IMR-90 (cell line): ENCODE results near the gene MRPL20. TPM values are rescaled to one million over a fixed set of nuclear protein-coding genes. Genes with fewer than 3 reads are reported as not detected.
A peak's percentile ranks its signal among the peaks of the same experiment; 100 is the strongest.

Experiments used
- ATAC-seq: fragments of 200-7000 bp; cut with Tn5 transposase; 2 replicates; pipeline ENCODE4 v1.9.1; 2020; ENCODE audit warnings: low read depth, mild to moderate bottlenecking, moderate library complexity
- BruUV-seq: library from RNA; stranded (reverse); fragments of 400-500 nt; replicated peaks from 2 replicates; lab custom pipeline; 2021; lab: Mats Ljungman, UMichigan
- CTCF ChIA-PET: fragments of 300-600 bp; formaldehyde crosslinking; extraction: SDS; loops from one replicate; lab custom pipeline; 2021; ENCODE audit warnings: antibody characterized with exemption; lab: Yijun Ruan, JAX
- POLR2A ChIA-PET: fragments of 300-600 bp; sonication (Branson Sonifier 250); formaldehyde crosslinking; loops from one replicate; lab custom pipeline; 2022; ENCODE audit warnings: antibody characterized with exemption; ENCODE audit not compliant: unreplicated experiment; lab: Charles Lee
- DNase-seq: peaks from one replicate; pipeline ENCODE4 v3.0.0; 2013
- H2AFZ ChIP-seq: replicated peaks from 2 replicates; pipeline ENCODE3; 2013; ENCODE audit warnings: low read length, mild to moderate bottlenecking; ENCODE audit not compliant: poor library complexity
- H2AK5ac ChIP-seq: 2 replicates; pipeline ENCODE4 v1.6.1; 2013; ENCODE audit warnings: low read depth, low read length, inconsistent platforms
- H2AK9ac ChIP-seq: replicated peaks from 2 replicates; pipeline ENCODE3; 2013; ENCODE audit warnings: mild to moderate bottlenecking, low read depth, low read length, moderate library complexity; ENCODE audit not compliant: poor library complexity
- H2BK120ac ChIP-seq: 2 replicates; pipeline ENCODE4 v1.6.1; 2013; ENCODE audit warnings: low read depth, low read length, inconsistent platforms
- H2BK15ac ChIP-seq: 3 replicates; pipeline ENCODE4 v1.6.1; 2013; ENCODE audit warnings: low read depth, low read length, inconsistent platforms
- H2BK20ac ChIP-seq: 2 replicates; pipeline ENCODE4 v1.6.1; 2013; ENCODE audit warnings: low read depth, mild to moderate bottlenecking, inconsistent platforms, low read length, moderate library complexity
- H2BK5ac ChIP-seq: 2 replicates; pipeline ENCODE4 v1.6.1; 2013; ENCODE audit warnings: mild to moderate bottlenecking, low read depth, low read length, inconsistent platforms; ENCODE audit not compliant: poor library complexity, severe bottlenecking
- H3K14ac ChIP-seq: replicated peaks from 2 replicates; pipeline ENCODE4 v1.6.1; 2013; ENCODE audit warnings: low read depth, low read length, inconsistent platforms
- H3K18ac ChIP-seq: 2 replicates; pipeline ENCODE4 v1.6.1; 2013; ENCODE audit warnings: low read depth, low read length, control low read depth
- H3K23ac ChIP-seq: 2 replicates; pipeline ENCODE4 v1.6.1; 2013; ENCODE audit warnings: low read depth, low read length, inconsistent platforms
- H3K27ac ChIP-seq: 2 replicates; pipeline ENCODE4 v1.5.1; 2013; ENCODE audit warnings: mild to moderate bottlenecking, control low read depth, low read length; ENCODE audit not compliant: insufficient read depth
- H3K27me3 ChIP-seq: 2 replicates; pipeline ENCODE4 v1.6.1; 2013; ENCODE audit warnings: low read length; ENCODE audit not compliant: control insufficient read depth, insufficient read depth
- H3K36me3 ChIP-seq: 2 replicates; pipeline ENCODE4 v1.6.1; 2013; ENCODE audit warnings: low read length, mixed read lengths; ENCODE audit not compliant: control insufficient read depth, insufficient read depth
- H3K4ac ChIP-seq: 2 replicates; pipeline ENCODE4 v1.6.1; 2013; ENCODE audit warnings: low read depth, low read length, inconsistent platforms
- H3K4me1 ChIP-seq: 2 replicates; pipeline ENCODE4 v1.6.1; 2013; ENCODE audit warnings: low read length, mixed read lengths; ENCODE audit not compliant: control insufficient read depth, insufficient read depth
- H3K4me2 ChIP-seq: 2 replicates; pipeline ENCODE4 v1.6.1; 2013; ENCODE audit warnings: low read depth, mild to moderate bottlenecking, control low read depth, low read length, moderate library complexity
- H3K4me3 ChIP-seq: 2 replicates; pipeline ENCODE4 v1.5.1; 2013; ENCODE audit warnings: low read depth, mild to moderate bottlenecking, control low read depth, low read length, moderate library complexity; ENCODE audit not compliant: insufficient read depth
- H3K56ac ChIP-seq: 2 replicates; pipeline ENCODE4 v1.6.1; 2013; ENCODE audit warnings: low read length, inconsistent platforms; ENCODE audit not compliant: insufficient read depth; ENCODE audit errors: extremely low read depth
- H3K79me1 ChIP-seq, 2 experiments: 2 replicates each; pipeline ENCODE4 v1.6.1; 2013; ENCODE audit warnings: low read length in 2 of 2, inconsistent platforms in 1 of 2, low read depth in 1 of 2
- H3K9ac ChIP-seq: 2 replicates; pipeline ENCODE4 v1.6.1; 2013; ENCODE audit warnings: low read depth, low read length, control low read depth
- H3K9me1 ChIP-seq: 2 replicates; pipeline ENCODE4 v1.6.1; 2013; ENCODE audit warnings: low read length, inconsistent platforms; ENCODE audit not compliant: insufficient read depth
- H3K9me3 ChIP-seq: 2 replicates; pipeline ENCODE4 v1.6.1; 2013; ENCODE audit warnings: low read length; ENCODE audit not compliant: control insufficient read depth, insufficient read depth
- H4K20me1 ChIP-seq: 2 replicates; pipeline ENCODE4 v1.6.1; 2013; ENCODE audit warnings: low read length, inconsistent platforms; ENCODE audit not compliant: insufficient read depth
- H4K5ac ChIP-seq: 2 replicates; pipeline ENCODE4 v1.6.1; 2013; ENCODE audit warnings: mild to moderate bottlenecking, low read depth, low read length, control low read depth
- H4K8ac ChIP-seq, 2 experiments: 2 replicates each; pipeline ENCODE4 v1.6.1; 2013; ENCODE audit warnings: low read depth in 2 of 2, low read length in 2 of 2, control low read depth in 1 of 2, inconsistent platforms in 1 of 2
- H4K91ac ChIP-seq: 2 replicates; pipeline ENCODE4 v1.6.1; 2013; ENCODE audit warnings: low read depth, low read length, inconsistent platforms; ENCODE audit not compliant: insufficient read depth
- BHLHE40 ChIP-seq: fragments of 150-350 bp; IDR thresholded peaks from 2 replicates; pipeline ENCODE4 v1.6.1; 2016; ENCODE audit warnings: mild to moderate bottlenecking, low read depth, low read length
- CEBPB ChIP-seq: IDR thresholded peaks from 2 replicates; pipeline ENCODE4 v1.6.1; 2012; ENCODE audit warnings: low read depth, low read length, improper control_type of control experiment
- CHD1 ChIP-seq: IDR thresholded peaks from 2 replicates; pipeline ENCODE4 v1.6.1; 2012; ENCODE audit warnings: low read depth, low read length, improper control_type of control experiment
- MAFK ChIP-seq: IDR thresholded peaks from 2 replicates; pipeline ENCODE4 v1.6.1; 2012; ENCODE audit warnings: low read depth, low read length, improper control_type of control experiment
- MAZ ChIP-seq: IDR thresholded peaks from 2 replicates; pipeline ENCODE4 v1.6.1; 2012; ENCODE audit warnings: low read depth, mild to moderate bottlenecking, low read length, improper control_type of control experiment, moderate library complexity, borderline replicate concordance
- NFE2L2 ChIP-seq: fragments of 150-350 bp; IDR thresholded peaks from 2 replicates; pipeline ENCODE4 v1.6.1; 2016; ENCODE audit warnings: low read depth, mild to moderate bottlenecking, low read length
- POLR2A ChIP-seq: IDR thresholded peaks from 2 replicates; pipeline ENCODE4 v1.6.1; 2012; ENCODE audit warnings: mild to moderate bottlenecking, low read depth, low read length
- RAD21 ChIP-seq: IDR thresholded peaks from 2 replicates; pipeline ENCODE4 v1.6.1; 2012; ENCODE audit warnings: low read length, improper control_type of control experiment
- RCOR1 ChIP-seq: IDR thresholded peaks from 2 replicates; pipeline ENCODE4 v1.6.1; 2012; ENCODE audit warnings: mild to moderate bottlenecking, low read length, improper control_type of control experiment; ENCODE audit not compliant: insufficient replicate concordance
- RFX5 ChIP-seq: IDR thresholded peaks from 2 replicates; pipeline ENCODE4 v1.8.0; 2012; ENCODE audit warnings: low read depth, mild to moderate bottlenecking, low read length, moderate library complexity
- USF2 ChIP-seq: fragments of 150-350 bp; IDR thresholded peaks from 2 replicates; pipeline ENCODE4 v1.6.1; 2017; ENCODE audit warnings: mild to moderate bottlenecking, antibody characterized with exemption, low read length, low read depth
- WGBS, 2 experiments: methylation state at CpG; one replicate each; pipeline versions ENCODE4 v1.1.5 to v1.1.7; 2013; ENCODE audit warnings: missing lambda C conversion rate in 2 of 2; ENCODE audit not compliant: insufficient read length in 1 of 2; ENCODE audit errors: extremely low coverage in 2 of 2; 5-methylcytosine and 5-hydroxymethylcytosine counted together
- dilution Hi-C: fragments of 300-500 bp; cut with HindIII; formaldehyde crosslinking; loops from one replicate; pipeline ENCODE4 v1.14.3; 2018; ENCODE audit warnings: low sequenced_read_pairs; ENCODE audit not compliant: unreplicated experiment
- in situ Hi-C: fragments of 300-500 bp; cut with MboI; formaldehyde crosslinking; loops from 3 replicates; pipeline ENCODE4 v1.14.3; 2019; ENCODE audit warnings: low sequenced_read_pairs, inconsistent platforms, mixed read lengths
- intact Hi-C: fragments of 100-400 bp; cut with micrococcal nuclease; formaldehyde crosslinking; loops from 2 replicates; pipeline ENCODE4 v1.10.0; 2022
- polyA plus RNA-seq, 3 experiments: library from polyadenylated mRNA; depleted of rRNA; stranded (reverse); fragments of >200 nt; gene quantifications; 2 replicates each; pipeline ENCODE4 v1.2.3, GENCODE V29; 2012; ENCODE audit warnings: low replicate concordance in 1 of 3
- total RNA-seq: library from RNA; depleted of rRNA; stranded (reverse); fragments of >200 nt; gene quantifications from 2 replicates; pipeline ENCODE4 v1.2.3, GENCODE V29; 2012
- TF ChIP-seq, protein P1 (sequence below): conservative IDR thresholded peaks from 2 replicates; pipeline ENCODE4 v1.5.1; 2012; ENCODE audit warnings: mild to moderate bottlenecking, low read depth, low read length, improper control_type of control experiment
- TF ChIP-seq, protein P2 (sequence below): fragments of 150-350 bp; IDR thresholded peaks from 2 replicates; pipeline ENCODE4 v1.6.1; 2016; ENCODE audit warnings: low read depth, mild to moderate bottlenecking, low read length, moderate library complexity, borderline replicate concordance

The MRPL20 gene
- total and polyA plus RNA-seq, 2 of the 4 experiments (the other 2 are of a cell fraction) = 141 to 157 TPM

DNA sequence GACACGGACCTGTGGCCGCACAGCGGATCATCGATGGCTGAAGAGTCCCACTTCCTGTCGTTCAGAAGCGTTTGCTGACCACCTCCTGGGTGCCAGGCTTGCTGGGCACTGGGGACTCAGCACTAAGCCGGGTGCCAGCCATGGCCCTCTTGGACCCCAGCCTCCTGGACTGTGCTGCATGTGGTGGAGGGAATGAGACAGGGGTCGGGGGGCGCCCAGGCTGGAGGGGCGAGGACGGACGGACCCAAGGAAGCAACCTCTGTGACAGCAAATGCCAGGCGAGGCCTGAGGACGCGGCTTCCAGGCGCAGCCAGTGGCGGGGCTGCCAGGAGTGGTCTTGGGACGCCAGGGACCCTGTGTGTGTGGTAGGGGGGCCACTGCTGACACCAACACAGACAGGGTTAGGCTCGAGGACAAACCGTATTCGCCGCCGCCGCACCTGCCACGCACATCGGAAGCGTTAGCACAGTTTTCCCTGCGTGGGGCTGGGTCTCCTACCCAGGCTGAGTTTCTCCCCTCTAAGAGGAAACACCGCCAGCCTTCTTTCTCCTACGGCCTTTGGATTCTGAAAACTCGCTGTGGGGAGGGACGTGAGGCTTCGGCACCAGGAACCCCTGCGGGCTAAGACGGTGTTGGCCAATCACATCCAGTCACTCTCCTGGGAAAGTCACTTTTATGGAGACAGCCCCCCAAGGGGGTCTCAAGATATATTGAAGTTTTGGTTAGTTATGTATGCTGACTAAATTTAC lies 45.7 kb downstream of the MRPL20 start:
- Histone ChIP-seq H4K8ac (peak overlapping the region; percentile 84 to 99), H3K9me1 (peaks cover 15% of the 10 kb centered on the region), H2BK20ac (peak overlapping the region; percentile 99), H4K20me1 (peaks cover 6% of the 10 kb centered on the region), H3K14ac (peak overlapping the region; percentile 98), H2BK5ac (peak overlapping the region; percentile 98), H3K9ac (peak overlapping the region; percentile 41), H3K36me3 (peaks cover 4% of the 10 kb centered on the region; the same call in 1 of the 2 replicates), H3K79me1 (peaks cover 4 to 22% of the 10 kb centered on the region in 2 experiments; a peak in 3 of 4 replicates), H3K4me2 (peak overlapping the region; percentile 71), H2AK5ac (peak overlapping the region; percentile 100), H3K4me1 (peaks cover 31% of the 10 kb centered on the region), H3K27me3 (no peaks in the 10 kb centered on the region), H3K27ac (peak overlapping the region; percentile 88), H3K23ac (peak overlapping the region; percentile 98), H4K5ac (peak overlapping the region; percentile 88), H3K4me3 (no peak overlapping the region), H4K91ac (peak overlapping the region; percentile 99), H3K18ac (peak overlapping the region; percentile 92), H2AFZ (peak overlapping the region; percentile 93), H2BK15ac (peak overlapping the region; percentile 99), H3K56ac (peak overlapping the region; percentile 85), H3K4ac (peak overlapping the region; percentile 100), H2BK120ac (peak overlapping the region; percentile 99), H2AK9ac (peak overlapping the region; percentile 94), H3K9me3 (no peaks in the 10 kb centered on the region)
- intact Hi-C loops (no loop called here), dilution Hi-C loops (no loop called here), in situ Hi-C loops (no loop called here)
- 80% methylated on average over 11 of the region's 35 CpGs; no CpG with 5 or more reads in 1 of the 2 experiments for WGBS, 2 experiments
- ATAC-seq = no peak
- no TSS peak for BruUV-seq
- POLR2A ChIA-PET = no interaction called here
- TF ChIP-seq BHLHE40 = no peak
- TF ChIP-seq RCOR1 = no peak
- no peak for TF ChIP-seq POLR2A
- no peak for TF ChIP-seq MAFK
- TF ChIP-seq, protein P1, sequence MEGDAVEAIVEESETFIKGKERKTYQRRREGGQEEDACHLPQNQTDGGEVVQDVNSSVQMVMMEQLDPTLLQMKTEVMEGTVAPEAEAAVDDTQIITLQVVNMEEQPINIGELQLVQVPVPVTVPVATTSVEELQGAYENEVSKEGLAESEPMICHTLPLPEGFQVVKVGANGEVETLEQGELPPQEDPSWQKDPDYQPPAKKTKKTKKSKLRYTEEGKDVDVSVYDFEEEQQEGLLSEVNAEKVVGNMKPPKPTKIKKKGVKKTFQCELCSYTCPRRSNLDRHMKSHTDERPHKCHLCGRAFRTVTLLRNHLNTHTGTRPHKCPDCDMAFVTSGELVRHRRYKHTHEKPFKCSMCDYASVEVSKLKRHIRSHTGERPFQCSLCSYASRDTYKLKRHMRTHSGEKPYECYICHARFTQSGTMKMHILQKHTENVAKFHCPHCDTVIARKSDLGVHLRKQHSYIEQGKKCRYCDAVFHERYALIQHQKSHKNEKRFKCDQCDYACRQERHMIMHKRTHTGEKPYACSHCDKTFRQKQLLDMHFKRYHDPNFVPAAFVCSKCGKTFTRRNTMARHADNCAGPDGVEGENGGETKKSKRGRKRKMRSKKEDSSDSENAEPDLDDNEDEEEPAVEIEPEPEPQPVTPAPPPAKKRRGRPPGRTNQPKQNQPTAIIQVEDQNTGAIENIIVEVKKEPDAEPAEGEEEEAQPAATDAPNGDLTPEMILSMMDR = no peak
- no peak for TF ChIP-seq MAZ
- no peak for TF ChIP-seq CEBPB
- TF ChIP-seq RAD21 = no peak
- no peak for TF ChIP-seq NFE2L2
- TF ChIP-seq CHD1 = no peak
- TF ChIP-seq, protein P2, sequence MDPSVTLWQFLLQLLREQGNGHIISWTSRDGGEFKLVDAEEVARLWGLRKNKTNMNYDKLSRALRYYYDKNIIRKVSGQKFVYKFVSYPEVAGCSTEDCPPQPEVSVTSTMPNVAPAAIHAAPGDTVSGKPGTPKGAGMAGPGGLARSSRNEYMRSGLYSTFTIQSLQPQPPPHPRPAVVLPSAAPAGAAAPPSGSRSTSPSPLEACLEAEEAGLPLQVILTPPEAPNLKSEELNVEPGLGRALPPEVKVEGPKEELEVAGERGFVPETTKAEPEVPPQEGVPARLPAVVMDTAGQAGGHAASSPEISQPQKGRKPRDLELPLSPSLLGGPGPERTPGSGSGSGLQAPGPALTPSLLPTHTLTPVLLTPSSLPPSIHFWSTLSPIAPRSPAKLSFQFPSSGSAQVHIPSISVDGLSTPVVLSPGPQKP = no peak
- no peak for TF ChIP-seq RFX5
- TF ChIP-seq USF2 = no peak
- DNase-seq = no peak
- CTCF ChIA-PET = no interaction called here
